WI38 (cell line): ENCODE results near the gene SLC27A4.
A peak's percentile ranks its signal among the peaks of the same experiment; 100 is the strongest.

Experiments
- H3K4me3 ChIP-seq: 2 replicates; pipeline ENCODE4 v1.5.1; 2011; ENCODE audit warnings: low read depth, mild to moderate bottlenecking, control low read depth, low read length
- CTCF ChIP-seq: IDR thresholded peaks from 2 replicates; pipeline ENCODE4 v1.5.1; 2012; ENCODE audit warnings: low read depth, mild to moderate bottlenecking, control low read depth, low read length

Gene SLC27A4

GRCh38 chr9:128369024-128369706 is 28.8 kb downstream of the SLC27A4 start:
- no peak for TF ChIP-seq CTCF

GRCh38 chr9:128370367-128370751 is 30.0 kb downstream of the SLC27A4 start:
- peak overlapping the region; percentile 98 for H3K4me3 ChIP-seq
- TF ChIP-seq CTCF: no peak

More at GRCh38 chr9:128369024-128369706, 28.8 kb downstream of the SLC27A4 start:
- no peak overlapping the region for H3K4me3 ChIP-seq

- peak within 1 kb of the TSS; percentile 98 for H3K4me3 ChIP-seq
- TF ChIP-seq CTCF: no peak
These were observed 30.7 kb downstream of the SLC27A4 start, which contains the start of gene URM1 for GRCh38 chr9:128370752-128371629. TSS of gene URM1 (plus strand) at chr9:128371374. CDS start at chr9:128371381, 7 bp downstream.

GRCh38 chr9:128371630-128372117 is 31.3 kb downstream of the SLC27A4 start:
- H3K4me3 ChIP-seq: peak overlapping the region; percentile 98
- no peak for TF ChIP-seq CTCF

GRCh38 chr9:128372188-128372641 is 31.9 kb downstream of the SLC27A4 start:
- no peak for TF ChIP-seq CTCF
- peak overlapping the region; percentile 98 for H3K4me3 ChIP-seq

- no peak for TF ChIP-seq CTCF
- H3K4me3 ChIP-seq: peak overlapping the region; percentile 98; the same call in 1 of the 2 replicates
These were observed 32.5 kb downstream of the SLC27A4 start for GRCh38 chr9:128372784-128373183.
